Thoracic aorta (tissue), 2 donors: ENCODE results near the gene SYTL3. TPM values are rescaled to one million over a fixed set of nuclear protein-coding genes. Genes with fewer than 3 reads are reported as not detected.

Source experiments
- ATAC-seq: fragments of 150-250 bp; one replicate; pipeline ENCODE4 v1.8.0; 2017; ENCODE audit warnings: low read depth; ENCODE audit not compliant: insufficient number of reproducible peaks, low FRiP score
- DNase-seq: peaks from one replicate; pipeline ENCODE4 v3.0.0-alpha.2; 2020; ENCODE audit warnings: low spot score
- H3K27ac ChIP-seq, 2 donors: fragments of 200-600 bp; sonication (generic); 1 replicate in 1 of 2; 2 replicates in 1 of 2; pipeline ENCODE4 v1.5.1; 2016; ENCODE audit warnings: mild to moderate bottlenecking in 2 of 2, moderate library complexity in 2 of 2
- H3K27me3 ChIP-seq: fragments of 200-600 bp; sonication (generic); replicated peaks from 2 replicates; pipeline ENCODE4 v1.6.0; 2016; ENCODE audit warnings: mild to moderate bottlenecking; ENCODE audit not compliant: insufficient read depth
- H3K36me3 ChIP-seq: fragments of 200-600 bp; sonication (generic); one replicate; pipeline ENCODE4 v1.5.1; 2016
- H3K4me1 ChIP-seq, 2 donors: fragments of 200-600 bp; sonication (generic); 1 replicate in 1 of 2; 2 replicates in 1 of 2; pipeline versions ENCODE4 v1.5.1 to v1.6.0; 2016; ENCODE audit warnings: low read depth in 2 of 2, mild to moderate bottlenecking in 1 of 2; ENCODE audit not compliant: control insufficient read depth in 1 of 2
- H3K4me3 ChIP-seq: fragments of 200-600 bp; sonication (generic); 2 replicates; pipeline ENCODE4 v1.5.1; 2016; ENCODE audit warnings: mild to moderate bottlenecking
- H3K9me3 ChIP-seq: fragments of 200-600 bp; sonication (generic); 2 replicates; pipeline ENCODE4 v1.5.1; 2016
- CTCF ChIP-seq: fragments of 200-600 bp; sonication (generic); IDR thresholded peaks from one replicate; pipeline ENCODE4 v1.5.1; 2019; ENCODE audit warnings: antibody characterized with exemption
- total RNA-seq, 2 donors: library from RNA; depleted of rRNA; stranded (reverse); fragments of >200 nt; gene quantifications; one replicate each; pipeline versions ENCODE4 v1.1.0 to v1.2.3, GENCODE V29; 2016

SYTL3 gene
- total RNA-seq, 2 donors from 2014 or later = 7.1 to 9.6 TPM

- H3K9me3 ChIP-seq = no peaks in the 10 kb centered on the region
- peak overlapping the region; percentile 68 for H3K4me3 ChIP-seq
- no peaks in the 10 kb centered on the region for H3K36me3 ChIP-seq
- DNase-seq (no peak), ATAC-seq (peak; percentile 22)
- peak overlapping the region; percentile 82 to 88 for H3K27ac ChIP-seq
- no peak for TF ChIP-seq CTCF
- H3K4me1 ChIP-seq = peaks cover 22 to 51% of the 10 kb centered on the region in 2 donors
- H3K27me3 ChIP-seq = no peaks in the 10 kb centered on the region
These were observed 57.4 kb downstream of the SYTL3 start for GRCh38 chr6:158707120-158707820.

GRCh38 chr6:158707821-158708195 lies 58.0 kb downstream of the SYTL3 start:
- H3K27ac ChIP-seq = peak overlapping the region; percentile 82 to 88
- no peak for TF ChIP-seq CTCF
- no peaks in the 10 kb centered on the region for H3K36me3 ChIP-seq
- peak; percentile 42 for ATAC-seq
- peaks cover 22 to 51% of the 10 kb centered on the region in 2 donors for H3K4me1 ChIP-seq
- no peaks in the 10 kb centered on the region for H3K27me3 ChIP-seq
- DNase-seq = no peak
- peak overlapping the region; percentile 68 for H3K4me3 ChIP-seq
- no peaks in the 10 kb centered on the region for H3K9me3 ChIP-seq

- peak overlapping the region; percentile 68 for H3K4me3 ChIP-seq
- peaks cover 22 to 49% of the 10 kb centered on the region in 2 donors for H3K4me1 ChIP-seq
- H3K9me3 ChIP-seq = no peaks in the 10 kb centered on the region
- peak; percentile 31 for ATAC-seq
- H3K27me3 ChIP-seq = no peaks in the 10 kb centered on the region
- peak overlapping the region; percentile 82 to 88 for H3K27ac ChIP-seq
- H3K36me3 ChIP-seq = no peaks in the 10 kb centered on the region
- no peak for TF ChIP-seq CTCF
- DNase-seq = no peak
These were observed 58.4 kb downstream of the SYTL3 start for GRCh38 chr6:158708239-158708638.

GRCh38 chr6:158709809-158710208 lies 60.0 kb downstream of the SYTL3 start:
- peaks cover 22 to 36% of the 10 kb centered on the region in 2 donors for H3K4me1 ChIP-seq
- H3K36me3 ChIP-seq = no peaks in the 10 kb centered on the region
- no peak overlapping the region for H3K4me3 ChIP-seq
- no peaks in the 10 kb centered on the region for H3K9me3 ChIP-seq
- DNase-seq (no peak), ATAC-seq (no peak)
- no peaks in the 10 kb centered on the region for H3K27me3 ChIP-seq
- TF ChIP-seq CTCF = no peak
- H3K27ac ChIP-seq = no peak overlapping the region

- H3K9me3 ChIP-seq = no peaks in the 10 kb centered on the region
- H3K4me1 ChIP-seq = peaks cover 18 to 28% of the 10 kb centered on the region in 2 donors
- H3K4me3 ChIP-seq = no peak overlapping the region
- H3K36me3 ChIP-seq = no peaks in the 10 kb centered on the region
- DNase-seq = no peak
- TF ChIP-seq CTCF = no peak
- no peak overlapping the region for H3K27ac ChIP-seq
- ATAC-seq = no peak
- no peaks in the 10 kb centered on the region for H3K27me3 ChIP-seq
These were observed 61.4 kb downstream of the SYTL3 start for GRCh38 chr6:158711264-158711663.
